SHP77 (cell line): ENCODE measurements around the gene BEND6.
"Not testable (repeated sequence)": the region's sequence is repeated elsewhere in the genome, so short reads cannot be mapped to it uniquely, and the experiment has no call there.

ENCODE experiments used
- DNase-seq, 2 experiments: peaks; one replicate each; lab custom pipeline; 2025; lab: John Stamatoyannopoulos, UW

BEND6 gene

DNA sequence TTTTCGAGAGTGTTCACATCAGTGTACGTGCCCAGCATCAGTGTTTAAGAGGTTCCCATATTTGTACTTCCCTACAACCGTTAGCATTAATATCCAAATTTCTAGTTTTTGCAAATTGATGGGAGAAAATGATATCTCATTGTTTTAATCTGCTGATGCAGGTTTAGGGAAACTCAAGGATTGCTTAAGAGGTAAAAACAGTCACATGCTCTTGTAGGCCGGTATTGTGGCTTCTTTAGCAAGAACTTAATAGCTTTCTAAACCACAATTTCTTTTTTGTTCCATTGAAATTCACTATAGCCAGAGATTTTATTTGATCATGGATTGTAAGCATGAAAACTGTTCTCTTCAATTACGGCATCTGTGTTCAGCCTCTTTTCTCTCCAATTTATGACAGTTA lies 29.5 kb downstream of the BEND6 start:
- no peak for DNase-seq

DNA sequence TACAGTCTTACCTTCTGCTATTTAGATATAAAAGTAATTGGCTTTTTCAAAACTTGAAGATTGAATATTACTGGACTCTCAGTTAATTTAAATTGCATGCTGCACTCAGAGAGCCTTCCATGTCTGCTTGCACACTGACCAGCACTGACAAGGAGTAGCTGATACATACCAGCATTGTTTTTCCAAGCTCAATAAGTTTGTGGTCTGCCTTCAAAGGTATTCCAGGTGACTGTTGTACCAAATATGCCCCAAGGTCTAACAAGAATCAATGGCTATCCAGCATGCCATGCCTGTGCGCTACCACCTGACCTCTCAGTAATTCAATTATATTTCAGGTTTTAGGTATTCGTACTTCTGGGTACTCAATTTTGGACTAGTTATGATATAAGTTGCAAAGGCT lies 30.0 kb downstream of the BEND6 start:
- no peak for DNase-seq

DNA sequence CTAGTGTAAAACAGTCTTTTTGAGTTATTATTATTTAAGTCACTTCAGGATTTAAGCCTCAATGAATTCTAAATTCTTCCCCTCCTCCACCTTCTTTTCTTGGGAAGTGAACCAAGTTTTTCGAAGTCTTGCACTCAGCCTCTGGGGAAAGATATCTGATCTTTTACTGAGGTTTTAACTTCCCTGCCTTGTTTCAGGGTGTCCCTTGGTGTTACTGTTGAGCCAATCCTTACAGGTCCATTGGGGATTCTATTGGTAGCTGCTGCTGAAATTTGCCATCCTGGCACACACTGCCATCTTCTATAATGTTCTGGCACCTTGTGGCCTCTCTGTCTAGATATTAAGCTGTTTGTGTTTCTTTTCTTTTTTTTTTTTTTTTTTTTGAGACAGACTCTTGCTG lies 31.7 kb downstream of the BEND6 start:
- DNase-seq, result no peak

DNA sequence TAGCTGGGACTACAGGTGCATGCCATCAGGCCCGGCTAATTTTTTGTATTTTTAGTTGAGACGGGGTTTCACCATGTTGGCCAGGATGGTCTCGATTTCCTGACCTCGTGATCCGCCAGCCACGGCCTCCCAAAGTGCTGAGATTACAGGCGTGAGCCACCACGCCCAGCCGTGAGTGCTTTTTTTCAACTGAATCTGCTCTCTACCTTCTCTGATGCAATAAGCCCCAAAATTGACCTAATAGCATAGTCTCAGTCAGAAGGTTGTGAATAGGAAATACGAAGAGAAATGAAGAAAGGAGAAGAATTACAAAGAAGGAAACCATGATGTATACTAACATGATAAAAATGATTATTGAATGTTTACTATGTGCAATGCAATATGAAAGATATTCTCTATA lies 33.2 kb downstream of the BEND6 start:
- no peak for DNase-seq

DNA sequence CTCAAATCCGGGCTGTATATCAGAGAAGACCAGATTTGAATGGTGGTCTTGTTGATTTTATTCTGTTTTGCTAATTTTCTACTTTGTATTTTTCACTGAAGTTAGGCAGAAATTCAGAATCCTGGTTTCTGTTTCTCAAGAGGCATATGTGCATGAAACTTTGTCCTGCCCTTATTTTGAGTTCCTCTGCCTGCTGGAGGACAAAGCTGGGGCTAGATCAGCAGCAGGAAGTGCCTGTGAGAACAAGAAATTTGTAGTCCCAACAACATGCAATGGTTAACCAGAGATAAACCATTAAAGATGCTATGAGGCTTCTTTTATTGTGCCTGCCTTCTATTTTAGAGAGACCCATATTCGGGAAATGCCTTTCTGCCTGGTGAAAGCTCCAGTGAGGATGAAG lies 37.1 kb downstream of the BEND6 start:
- DNase-seq, result no peak

DNA sequence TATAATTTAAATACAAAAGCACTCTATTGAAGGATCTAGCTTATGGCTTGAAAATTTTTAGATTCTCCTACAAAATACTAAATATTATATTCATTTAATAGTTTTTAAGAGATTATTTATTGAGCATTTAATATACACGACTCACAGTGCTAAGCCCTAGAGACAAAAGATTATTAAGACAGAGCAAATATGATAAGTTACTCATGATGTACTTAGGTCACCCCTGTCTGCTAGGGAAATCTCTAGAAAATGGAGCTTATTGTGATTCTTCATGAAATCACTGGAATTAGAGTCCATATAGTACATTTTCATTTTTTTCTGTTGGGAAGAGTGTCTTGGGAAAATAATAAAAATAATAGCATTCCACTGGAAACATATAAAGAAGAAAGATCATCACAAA lies 37.8 kb downstream of the BEND6 start:
- DNase-seq, result no peak

DNA sequence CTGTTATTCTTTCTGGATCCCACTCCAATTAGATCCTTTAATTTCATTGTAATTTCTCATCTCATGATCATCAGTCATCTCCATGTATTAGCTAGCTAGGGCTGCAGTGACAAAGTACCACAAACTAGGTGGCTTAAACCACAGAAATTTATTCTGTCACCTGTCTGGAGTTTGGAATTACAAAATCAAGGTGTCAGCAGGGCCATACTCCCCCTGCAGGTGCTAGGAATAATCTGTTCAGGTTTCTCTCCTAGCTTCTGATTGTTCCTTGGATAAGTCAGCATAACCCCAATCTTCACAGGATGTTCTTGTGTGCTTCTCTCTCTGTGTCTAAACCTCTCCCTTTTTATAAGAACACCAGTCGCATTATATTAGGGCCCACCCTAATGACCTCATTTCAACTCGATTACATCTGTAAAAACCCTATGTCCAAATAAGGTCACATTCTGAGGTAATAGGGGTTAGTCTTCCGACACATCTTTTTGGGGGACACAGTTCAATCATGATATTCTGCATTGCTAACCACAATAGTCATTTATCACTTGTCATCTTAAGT lies 40.5 kb downstream of the BEND6 start:
- DNase-seq, result no peak

DNA sequence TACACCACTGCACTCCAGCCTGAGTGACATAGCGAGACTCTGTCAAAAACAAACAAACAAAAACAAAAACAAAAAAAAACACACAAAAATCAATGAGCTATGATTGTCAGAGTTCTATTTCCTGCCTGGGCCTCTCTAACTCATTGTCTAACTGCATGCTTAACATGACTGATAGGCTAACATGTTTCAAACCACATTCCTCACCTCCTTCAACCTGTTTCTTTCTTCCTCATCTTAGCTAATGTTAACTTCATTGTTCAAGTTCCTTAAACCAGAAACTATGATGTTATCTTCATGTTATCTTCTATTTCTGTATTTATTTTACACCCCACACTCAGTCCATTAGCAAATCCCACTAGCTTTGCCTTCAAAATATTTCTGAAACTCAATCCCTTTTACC lies 41.5 kb downstream of the BEND6 start:
- no peak for DNase-seq

DNA sequence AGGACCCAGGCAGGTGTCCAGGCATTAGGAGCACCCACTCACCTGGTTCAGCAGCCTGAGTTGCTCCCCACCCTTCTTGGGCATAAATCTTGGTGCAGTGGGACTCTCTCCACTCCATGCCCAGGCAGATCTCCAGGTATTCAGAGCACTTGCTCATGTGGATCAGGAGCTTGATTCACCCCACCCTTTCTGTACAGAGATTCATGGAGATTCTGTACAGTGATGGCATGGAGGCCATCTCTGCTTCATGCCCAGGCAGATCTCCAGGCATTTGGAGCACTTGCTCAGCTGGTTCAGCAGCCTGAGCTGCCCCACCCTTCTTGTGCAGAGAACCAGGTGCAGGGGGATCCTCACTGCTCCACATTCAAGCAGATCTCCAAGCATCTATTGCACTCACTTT lies 44.1 kb downstream of the BEND6 start:
- no peak for DNase-seq

DNA sequence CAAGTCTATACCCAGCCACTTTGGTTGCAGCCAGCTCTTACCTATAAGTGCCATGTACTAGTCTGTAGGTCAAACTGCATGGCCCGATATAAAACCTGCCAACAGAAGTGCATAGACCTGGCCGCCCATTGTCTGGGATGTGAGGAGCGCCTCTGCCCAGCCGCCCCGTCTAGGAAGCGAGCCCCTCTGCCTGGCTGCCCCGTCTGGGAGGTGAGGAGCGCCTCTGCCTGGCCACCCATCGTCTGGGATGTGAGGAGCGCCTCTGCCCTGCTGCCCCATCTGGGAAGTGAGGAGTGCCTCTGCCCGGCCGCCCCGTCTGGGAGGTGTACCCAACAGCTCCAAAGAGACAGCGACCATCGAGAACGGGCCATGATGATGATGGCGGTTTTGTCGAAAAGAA lies 44.8 kb downstream of the BEND6 start:
- DNase-seq, result not testable (repeated sequence)

DNA sequence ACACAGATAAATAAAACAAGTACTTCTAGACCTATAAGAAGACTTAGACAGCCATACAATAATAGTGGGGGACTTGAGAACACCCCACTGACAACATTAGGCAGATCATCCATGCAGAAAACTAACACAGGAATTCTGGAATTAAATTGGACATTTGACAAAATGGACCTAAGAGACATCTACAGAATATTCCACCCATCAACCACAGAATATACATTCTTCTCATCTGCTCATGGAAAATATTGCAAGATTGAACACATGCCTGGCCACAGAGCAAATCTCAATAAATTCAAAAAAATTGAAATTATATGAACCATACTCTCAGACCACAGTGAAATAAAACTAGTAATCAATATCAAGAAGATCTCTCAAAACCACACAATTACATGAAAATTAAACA lies 47.3 kb downstream of the BEND6 start:
- DNase-seq, result no peak

DNA sequence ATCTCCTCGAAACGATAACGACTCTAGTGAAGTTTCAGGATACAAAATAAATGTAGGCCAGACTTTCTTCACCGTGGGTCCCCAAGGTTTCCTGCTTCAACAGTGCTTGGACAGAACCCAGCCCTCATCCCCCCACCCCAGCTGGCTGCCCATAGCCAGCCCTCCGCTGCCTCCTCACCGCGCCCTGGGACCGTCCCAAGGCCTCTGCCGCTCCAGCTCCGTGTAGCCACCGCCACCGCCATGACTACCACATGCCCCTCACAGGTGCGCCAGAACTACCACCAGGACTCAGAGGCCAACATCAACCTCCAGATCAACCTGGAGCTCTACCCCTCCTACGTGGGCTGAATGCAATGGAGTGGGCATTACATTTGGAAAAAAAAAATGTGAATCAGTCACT lies 49.4 kb downstream of the BEND6 start:
- no peak for DNase-seq

DNA sequence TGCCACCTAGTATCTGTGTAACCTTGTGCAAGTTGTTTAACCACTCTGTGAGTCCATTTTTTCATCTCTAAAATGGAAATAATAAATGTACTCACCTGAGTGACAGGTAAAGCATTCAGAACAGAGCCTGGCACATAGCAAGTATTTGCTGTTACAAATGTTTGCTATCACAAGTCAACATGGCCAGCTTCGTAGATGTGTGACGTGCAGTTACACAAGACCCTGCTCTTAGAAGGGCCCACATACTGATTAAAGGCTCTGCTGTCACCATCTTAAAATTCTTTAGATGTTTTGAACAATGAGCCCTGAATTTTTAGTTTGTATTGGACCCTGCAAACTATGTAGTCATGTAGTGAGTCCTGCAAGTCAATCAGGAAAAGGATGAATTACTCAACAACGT lies 51.2 kb downstream of the BEND6 start:
- no peak for DNase-seq

DNA sequence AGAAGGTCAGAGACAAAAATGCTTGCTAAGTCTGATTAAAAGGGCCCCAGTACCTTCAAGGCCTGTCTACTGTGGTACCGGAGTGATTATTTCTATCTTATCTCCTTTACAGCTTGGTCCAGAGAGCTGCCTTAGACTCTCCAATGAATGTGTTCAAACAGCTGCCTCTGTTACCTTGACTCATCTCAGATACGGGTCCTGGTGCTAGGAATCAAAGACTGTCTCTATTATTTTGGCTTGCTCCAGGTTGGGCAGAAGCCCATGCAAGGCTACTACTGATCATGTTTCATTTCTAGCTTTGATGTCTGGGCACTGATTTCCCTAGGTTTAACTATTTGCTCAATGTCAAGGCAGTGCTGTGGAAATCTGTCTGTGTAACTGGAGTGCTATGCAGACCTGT lies 53.2 kb downstream of the BEND6 start:
- DNase-seq, result not testable (repeated sequence)

DNA sequence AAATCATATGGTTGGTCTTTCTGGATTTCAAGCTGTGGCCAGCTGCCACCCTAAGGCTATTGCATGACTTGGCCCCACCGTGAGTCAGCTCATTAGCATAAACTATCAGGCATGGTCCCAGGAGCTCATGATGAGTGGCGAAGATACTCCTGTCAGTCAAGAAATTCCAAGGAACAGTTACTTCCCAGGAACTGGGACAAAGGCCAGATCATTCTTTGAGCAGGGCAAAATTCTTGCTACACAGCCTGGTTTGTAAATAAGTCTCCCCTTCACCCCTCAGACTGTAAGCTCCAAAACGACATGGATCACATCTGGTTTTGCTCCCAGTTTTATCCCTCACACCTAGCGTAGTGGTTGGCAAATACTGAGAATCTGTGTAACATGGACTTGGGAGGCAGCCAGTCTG lies 58.6 kb downstream of the BEND6 start:
- DNase-seq, result no peak

DNA sequence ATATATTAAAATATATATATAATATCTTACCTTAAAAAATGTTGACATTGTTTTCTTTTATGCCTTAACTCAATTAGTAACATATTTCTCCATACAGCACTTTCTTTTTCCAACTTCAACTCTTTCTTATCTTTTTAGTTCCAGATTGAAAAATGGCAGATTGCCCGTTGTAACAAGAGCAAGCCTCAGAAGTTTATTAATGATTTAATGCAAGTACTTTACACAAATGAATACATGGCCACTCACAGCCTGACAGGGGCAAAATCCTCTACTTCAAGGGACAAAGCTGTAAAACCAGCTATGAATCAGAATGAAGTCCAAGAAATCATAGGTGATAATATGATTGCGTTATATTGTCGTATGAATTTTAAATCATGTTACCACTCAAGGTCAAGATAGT lies 62.2 kb downstream of the BEND6 start:
- no peak for DNase-seq

DNA sequence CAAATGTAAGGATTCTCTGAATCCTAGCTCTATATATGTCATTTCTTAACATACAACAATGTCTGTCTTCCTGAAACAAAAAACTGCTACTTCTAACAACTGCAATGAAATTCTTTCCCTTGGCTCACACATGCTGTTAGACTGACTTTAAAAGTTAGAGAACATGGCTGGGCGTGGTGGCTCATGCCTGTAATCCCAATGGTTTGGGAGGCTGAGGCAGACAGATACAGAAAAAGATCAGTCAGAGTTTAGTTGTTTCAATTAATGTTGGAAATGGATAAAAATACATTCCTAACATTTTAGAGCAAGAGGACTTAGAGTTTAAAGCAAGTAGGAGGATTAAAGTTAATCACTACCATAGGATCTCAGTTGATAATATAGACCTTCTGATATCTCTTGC lies 62.9 kb downstream of the BEND6 start:
- DNase-seq, result no peak

DNA sequence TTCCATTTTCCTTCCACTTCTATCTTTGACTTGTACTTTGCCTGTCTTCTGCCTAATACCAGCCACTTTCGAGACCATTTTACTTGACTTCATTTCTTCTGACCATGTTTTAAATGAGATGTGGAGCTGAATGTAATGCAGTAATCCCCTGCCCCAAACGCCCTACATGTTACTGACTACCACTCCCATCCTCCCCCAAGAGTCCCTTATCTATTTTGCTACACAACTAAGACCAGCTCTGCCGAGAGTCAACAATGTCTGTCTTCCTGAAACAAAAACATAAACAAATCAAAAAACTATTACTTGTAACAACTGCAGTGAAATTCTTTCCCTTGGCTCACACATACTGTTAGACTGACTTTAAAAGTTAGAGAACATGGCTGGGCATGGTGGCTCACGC lies 64.5 kb downstream of the BEND6 start:
- no peak for DNase-seq

DNA sequence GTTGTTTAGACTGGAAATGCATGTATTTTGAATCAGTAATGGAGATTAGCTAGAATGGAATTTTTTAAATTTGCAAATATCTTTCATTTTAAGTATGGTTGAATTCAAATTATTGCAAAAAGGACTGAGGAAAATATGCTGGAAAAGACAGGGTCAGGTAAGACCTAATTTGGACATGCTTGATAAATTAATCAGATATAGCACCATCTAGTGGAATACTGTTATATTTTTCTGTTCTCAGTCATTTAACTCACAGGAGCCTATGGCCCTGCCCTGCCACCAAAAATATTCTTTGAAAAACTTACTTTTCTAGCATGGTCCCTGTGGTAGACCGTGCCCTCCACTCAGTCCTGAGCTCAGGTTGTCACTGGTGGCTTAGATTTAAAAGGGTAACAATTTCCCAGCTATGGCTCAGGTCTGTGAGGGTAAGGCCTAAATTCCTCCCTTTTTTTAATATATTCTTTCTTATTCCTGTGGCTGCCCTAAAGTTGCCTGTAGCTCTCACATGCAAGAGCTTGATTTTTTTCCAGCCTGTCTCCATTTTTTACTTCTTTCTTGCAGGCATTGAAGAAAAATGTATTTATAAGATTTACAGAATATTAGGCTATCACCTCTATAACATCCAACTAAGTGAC lies 66.3 kb downstream of the BEND6 start:
- peak; percentile 23 to 27 for DNase-seq

DNA sequence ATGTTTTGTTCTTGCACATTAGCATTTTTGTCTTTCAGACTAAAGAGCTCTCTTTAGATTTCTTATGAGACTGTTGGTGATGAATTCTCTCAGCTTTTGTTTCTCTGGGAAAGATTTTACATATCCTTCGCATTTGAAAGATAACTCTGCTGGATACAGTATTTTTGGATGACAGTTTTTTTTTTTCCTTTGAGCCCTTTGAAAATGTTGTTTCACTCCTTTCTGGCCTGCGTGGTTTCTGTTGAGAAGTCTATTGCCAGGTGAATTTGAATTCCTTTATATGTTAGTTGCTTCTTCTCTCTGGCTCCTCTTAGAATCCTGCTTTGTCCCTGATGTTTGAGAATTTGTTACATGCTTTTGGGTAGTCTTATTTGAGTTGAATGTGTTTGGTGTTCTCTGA lies 69.4 kb downstream of the BEND6 start:
- no peak for DNase-seq

DNA sequence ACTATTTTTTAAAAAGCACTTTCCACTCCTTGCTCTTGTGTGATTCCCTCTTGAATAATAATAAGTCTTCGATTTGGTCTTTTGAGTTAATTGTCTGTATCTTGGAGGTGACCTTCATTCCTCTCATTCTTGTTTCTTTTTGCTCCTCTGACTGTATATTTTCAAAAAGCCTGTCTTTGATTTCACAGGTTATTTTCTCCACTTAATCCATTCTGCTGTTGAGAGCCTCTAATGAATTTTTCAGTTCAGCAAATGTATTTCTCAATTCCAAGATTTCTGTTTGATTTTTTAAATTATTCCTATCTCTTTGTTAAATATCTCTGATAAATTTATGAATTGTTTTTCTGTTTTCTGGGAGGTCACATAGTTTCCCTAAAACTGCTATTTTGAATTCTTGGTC lies 69.9 kb downstream of the BEND6 start:
- DNase-seq, result no peak

DNA sequence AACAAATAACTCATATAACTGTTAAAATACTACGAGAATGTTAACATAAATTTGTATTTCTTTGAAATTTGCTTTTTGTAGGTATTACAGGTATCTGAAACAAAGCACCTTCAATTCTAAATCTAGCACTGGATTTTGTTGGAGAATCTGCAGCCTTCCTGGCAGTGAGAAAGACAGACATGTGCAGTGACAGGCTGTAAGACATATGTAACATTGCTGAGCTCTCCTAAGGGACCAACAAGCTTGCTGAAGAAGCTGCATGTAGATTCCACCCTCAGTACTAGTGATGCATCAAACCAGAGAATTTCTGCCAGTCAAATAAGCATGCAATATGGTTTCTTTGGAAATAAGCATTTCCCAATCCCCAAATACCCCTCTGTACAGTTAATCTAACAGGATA lies 71.1 kb downstream of the BEND6 start:
- DNase-seq, result no peak

DNA sequence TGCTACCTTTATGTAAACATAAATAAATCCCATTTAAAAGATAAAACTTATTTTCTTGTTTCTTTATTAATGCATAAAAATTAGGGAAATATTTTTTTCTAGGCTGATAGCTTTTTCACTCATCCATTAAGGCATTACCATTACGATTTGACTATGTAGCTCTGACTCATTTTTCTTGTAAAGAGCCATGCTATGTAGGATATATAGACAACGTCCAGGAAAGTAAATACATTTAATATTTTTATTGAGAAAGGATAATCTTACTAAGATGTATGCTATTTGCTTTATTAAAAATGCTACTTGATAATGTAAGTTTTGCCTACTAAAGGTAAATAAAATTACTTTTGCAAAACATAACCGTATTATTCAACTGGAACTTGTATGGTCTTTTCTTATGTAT lies 72.4 kb downstream of the BEND6 start:
- DNase-seq, result no peak

DNA sequence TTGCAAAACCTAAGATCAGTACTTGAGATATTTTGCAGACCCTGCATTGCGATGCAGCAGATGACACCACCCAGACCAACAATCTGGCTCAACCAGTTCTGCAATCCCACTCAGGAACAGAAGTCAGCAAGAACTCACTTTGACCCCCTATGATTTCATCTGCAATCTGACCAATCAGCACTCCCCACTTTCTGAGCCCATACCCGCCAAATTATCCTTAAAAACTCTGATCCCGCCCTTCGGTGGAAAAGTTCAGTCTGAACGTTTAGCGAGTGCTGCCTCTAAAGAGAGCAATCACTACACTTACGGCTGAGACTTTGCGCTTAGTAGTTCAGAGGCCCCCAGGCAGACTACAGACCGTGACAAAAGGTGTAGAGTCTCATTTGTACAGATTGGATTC lies 74.3 kb downstream of the BEND6 start:
- no peak for DNase-seq

DNA sequence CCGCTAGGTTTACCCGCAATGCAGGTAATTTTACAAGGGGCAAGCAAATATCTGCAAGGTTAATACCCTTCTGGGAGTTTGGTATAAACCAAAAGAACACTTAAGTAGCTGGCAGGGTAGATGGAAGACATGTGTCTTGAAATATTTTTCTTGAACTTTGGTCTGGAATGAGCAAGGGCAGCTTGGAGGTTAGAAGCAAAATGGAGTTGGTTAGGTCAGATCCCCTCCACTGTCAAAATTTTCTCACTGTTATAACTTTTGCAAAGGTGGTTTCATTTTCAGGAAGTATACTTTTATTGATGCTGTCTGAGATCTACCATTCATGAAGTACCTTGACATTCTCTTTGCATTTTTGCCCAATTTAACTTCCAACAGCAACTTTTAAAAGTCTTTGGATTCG lies 78.3 kb downstream of the BEND6 start:
- no peak for DNase-seq
